ENCODE measurements around the gene TBCC.

Gene TBCC

DNA sequence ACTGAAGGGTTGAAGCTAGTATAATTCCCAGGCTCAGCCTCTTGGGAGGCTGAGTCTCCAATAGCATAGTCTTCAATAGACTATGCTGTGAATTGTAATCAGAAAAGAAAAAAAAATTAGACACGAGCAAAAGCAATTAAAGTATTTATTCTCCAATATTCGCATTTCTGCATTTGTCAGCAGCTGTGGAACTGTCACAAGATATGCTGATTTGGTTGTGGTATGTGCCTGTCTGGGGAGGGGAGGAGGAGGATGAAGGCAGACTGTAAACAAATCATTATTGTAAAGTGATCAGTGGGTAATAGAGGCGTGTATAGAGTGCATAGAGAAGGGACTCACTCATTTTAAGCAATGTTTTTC, 25.8 kb upstream of the TBCC start:
- FAIRE-seq = no peak

DNA sequence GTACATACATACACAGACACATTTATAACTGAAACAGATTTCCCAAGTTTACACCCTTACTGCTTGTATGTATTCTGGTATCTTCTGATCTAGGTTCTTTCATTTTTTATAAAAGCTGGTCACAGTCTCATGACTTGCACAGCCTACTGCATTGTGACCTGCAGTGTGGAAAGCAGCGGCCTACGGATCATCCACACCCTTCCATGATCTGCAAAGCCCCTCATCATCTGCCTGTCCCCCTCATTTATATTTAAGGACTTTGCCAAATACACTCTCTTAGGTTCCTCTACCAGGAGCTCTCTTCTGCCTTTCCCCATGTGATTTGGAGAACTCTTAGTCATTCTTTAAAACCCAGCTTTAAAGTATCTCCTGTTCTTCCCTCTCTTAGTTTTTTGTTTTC, 23.9 kb upstream of the TBCC start:
- FAIRE-seq (no peak), DNase-seq (ENCODE audit: low spot score) (no peak)

More for the DNA sequence above, 25.8 kb upstream of the TBCC start:
- no peak for DNase-seq (ENCODE audit: low spot score)

DNA sequence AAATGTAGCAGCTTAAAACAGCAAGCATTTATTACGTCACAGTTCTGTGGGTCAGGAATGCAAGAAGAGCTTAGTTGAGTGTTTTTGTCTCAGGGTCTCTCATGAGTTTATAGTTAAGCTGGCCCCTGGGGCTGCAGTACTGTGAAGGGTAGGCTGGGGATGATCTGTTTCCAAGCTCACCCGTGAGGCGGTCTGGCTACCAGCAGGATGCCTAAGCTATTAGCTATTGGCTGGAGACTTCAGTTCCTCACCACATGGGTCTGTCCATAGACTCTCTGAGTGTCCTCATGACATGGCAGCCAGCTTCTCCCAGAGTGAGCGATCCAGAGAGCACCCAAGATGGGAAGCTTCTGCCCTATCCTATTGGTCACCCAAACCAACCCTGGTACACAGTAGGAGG, 23.1 kb upstream of the TBCC start:
- no peak for FAIRE-seq

DNA sequence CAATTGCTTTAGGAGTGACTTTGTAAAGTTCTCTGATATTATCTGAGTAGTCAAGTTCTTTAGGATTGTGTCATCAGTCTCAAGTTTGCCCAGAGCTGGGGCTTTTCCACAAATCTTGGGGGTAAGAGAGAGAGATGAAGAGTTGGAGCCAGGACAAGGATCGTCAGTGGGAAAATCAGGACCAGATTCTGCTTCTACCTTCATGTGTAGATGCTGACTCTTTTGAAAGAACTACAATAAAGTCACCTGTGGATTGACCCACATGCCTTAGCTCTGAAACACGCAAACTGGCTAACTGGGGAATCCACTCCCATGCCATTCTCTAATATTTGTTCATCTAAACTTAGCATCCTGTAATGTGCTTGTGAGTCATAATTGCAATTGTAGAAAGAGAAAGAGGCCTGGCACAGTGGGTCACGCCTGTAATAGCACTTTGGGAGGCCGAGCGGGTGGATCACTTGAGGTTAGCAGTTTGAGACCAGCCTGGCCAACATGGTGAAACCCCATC, 20.3 kb upstream of the TBCC start:
- DNase-seq (ENCODE audit: low spot score) (peak; percentile 86), FAIRE-seq (peak; percentile 73)

More for the DNA sequence above, 23.1 kb upstream of the TBCC start:
- no peak for DNase-seq (ENCODE audit: low spot score)

DNA sequence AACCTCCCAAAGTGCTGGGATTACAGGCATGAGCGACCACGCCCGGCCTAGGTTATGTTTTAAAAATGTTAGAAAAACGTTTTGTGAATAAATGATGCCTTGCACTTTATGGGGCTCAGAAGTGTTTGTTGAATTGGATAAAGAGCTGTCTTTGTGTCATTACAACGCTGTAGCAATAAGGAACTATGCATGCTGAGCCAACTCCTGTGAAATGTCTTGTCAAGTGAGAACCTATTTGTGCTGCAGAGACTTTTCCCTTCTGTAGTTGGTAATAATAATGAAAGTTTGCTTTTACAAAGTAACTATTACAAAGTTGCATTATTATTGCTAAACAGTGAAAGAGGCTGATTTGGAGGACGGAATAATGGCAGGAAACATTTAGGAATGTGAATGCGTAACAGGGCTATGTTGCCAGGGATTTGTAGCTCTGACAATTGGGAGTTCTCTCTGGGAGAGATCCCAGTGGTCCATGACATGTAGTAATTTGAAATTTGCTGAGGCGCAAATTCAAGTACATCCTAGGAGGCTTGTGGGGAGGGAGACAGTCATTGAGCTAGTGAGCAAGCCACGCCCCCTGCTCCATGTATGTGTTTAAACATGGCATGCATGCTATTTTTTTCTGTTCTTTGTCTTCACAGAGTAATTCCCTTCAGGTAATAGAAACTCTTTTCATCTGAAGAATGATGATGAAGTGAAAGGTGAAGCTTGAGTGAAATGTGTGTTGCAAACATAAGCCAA, 19.2 kb upstream of the TBCC start:
- no peak for FAIRE-seq
- no peak for DNase-seq (ENCODE audit: low spot score)

DNA sequence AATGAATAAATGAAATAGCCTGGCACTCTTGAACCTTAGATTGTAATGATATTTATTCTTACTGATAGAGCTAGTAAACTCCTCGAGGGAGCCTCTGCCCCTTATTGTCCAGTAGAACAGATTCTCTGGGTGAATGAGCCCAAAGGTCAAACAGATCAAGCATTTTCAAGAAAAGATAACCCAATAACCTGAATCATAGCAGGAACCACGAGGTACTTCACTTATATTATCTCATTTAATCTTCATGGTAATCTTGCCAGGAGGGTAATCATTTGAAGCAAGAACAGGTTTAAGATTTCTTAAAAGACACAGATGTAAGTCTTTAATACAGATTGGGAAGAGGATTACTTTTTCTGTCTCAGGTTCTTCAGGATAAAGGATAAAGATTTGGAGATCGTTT, 17.0 kb upstream of the TBCC start:
- no peak for FAIRE-seq
- DNase-seq (ENCODE audit: low spot score) = no peak

DNA sequence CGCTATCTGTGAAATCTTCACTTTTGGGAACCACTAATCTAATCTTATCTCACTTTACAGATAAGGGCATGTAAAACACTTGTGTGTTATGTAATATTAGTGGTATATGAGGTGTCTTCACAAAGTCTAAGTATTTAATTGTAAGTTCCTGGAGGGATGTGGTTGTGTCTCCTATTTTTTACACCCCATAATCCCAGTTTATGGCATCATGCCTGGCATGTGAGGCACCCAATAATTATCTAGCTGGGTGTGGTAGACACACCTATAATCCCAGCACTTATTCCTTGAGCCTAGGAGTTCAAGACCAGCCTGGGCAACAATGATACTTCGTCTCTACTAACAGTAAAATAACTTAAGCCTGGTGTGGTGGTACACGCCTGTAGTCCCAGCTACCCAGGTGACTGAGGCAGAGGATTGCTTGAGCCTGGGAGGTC, 16.5 kb upstream of the TBCC start:
- DNase-seq (ENCODE audit: low spot score) (no peak), FAIRE-seq (no peak)

DNA sequence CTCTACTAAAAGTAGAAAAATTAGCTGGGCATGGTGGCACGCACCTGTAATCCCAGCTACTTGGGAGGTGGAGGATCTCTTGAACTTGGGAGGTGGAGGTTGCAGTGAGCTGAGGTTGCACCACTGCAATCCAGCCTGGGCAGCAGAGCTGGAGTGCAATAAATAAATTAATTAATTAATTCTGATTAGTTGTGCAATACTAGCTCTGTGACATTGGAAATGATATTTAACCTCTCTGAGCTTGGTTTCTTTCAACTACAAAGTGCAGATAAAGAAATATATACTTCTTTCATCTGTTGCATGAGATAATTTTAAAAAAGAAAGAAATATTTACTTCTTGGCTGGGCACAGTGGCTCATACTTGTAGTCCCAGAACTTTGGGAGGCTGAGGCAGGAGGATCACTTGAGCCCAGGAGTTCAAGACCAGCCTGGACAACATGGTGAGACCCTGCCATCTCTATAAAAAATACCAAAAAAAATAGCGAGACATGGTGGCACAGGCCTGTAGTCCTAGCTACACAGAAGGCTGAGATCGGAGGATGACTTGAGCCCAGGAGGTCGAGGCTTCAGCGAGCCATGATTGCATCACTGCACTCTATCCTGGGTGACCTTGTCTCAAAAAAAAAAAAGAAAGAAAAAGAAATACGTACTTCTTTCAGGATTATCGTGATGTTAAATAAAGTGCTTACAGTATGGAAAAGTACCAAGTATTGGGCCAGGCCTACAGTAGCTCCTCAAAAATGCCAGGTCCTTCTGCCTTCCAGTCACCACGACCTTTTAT, 15.6 kb upstream of the TBCC start:
- DNase-seq (ENCODE audit: low spot score) (no peak), FAIRE-seq (no peak)

DNA sequence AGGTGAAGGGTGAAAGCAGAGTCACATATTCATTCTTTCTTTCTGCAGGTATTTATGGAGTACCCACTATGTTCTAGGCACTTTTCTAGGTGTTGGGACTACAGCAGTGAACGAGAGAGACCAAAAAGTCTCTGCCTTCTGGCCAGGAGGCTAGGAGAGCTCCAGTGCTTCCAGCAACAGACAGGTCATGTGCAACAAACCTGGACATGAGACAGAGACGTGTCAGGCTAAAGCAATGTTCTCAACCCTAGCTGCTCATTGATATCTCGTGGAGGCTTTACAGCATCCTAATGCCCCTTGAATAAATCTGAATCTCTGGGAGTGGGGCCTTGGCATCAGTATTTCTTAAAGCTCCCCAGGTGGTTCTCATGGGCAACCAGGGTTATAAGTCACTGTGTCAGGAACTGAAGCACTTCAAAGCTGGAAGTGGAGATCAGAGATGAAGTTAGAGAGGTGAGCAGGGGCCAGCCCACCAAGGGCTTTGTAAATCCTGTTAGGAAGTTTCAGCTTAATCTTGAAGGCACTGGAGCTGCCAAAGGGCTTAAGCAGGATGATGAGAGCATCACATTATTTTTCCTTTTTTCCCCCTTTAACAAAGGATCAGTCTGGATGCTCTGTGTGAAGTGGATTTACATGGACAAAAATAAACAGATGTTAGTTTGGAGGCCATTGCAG, 13.0 kb upstream of the TBCC start:
- FAIRE-seq (no peak), DNase-seq (ENCODE audit: low spot score) (no peak)

DNA sequence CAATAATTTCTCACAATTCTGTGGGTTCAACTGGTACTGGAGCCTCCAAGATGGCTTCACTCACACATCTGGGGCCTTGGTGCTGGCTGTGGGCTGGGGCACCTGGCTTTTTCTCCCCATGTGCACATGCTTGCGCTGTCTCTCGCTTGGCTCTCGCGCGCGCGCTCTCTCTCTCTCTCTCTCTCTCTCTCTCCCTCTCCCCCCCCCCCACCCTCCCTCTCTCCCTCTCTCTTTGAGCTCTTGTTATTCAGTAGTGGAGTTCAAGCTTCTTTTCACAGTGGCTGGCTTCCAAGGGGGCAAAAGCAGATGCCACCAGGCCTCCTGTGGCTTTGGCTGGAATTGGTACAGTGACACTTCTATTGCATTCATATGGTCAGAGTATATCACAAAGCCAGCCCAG, 10.8 kb upstream of the TBCC start:
- FAIRE-seq = no peak

DNA sequence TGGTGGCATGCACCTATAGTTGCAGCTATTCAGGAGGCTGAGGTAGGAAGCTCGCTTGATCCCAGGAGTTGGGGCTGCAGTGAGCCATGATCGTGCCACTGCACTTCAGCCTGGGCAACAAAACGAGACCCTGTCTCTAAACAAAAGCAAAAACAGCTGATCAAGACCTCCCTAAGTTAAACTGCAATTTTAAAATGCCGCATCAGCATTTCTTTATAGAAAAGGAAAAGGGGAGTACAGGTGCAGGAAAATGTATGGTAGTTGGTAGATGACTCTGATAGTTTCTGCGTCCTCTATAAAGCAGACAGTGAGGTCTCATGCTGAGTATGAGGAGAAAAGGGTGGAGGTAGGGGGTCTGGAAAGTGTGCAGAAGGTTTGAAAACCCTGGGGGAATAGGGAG, 8.9 kb upstream of the TBCC start:
- FAIRE-seq = no peak
- no peak for DNase-seq (ENCODE audit: low spot score)

More for the DNA sequence above, 10.8 kb upstream of the TBCC start:
- no peak for DNase-seq (ENCODE audit: low spot score)

DNA sequence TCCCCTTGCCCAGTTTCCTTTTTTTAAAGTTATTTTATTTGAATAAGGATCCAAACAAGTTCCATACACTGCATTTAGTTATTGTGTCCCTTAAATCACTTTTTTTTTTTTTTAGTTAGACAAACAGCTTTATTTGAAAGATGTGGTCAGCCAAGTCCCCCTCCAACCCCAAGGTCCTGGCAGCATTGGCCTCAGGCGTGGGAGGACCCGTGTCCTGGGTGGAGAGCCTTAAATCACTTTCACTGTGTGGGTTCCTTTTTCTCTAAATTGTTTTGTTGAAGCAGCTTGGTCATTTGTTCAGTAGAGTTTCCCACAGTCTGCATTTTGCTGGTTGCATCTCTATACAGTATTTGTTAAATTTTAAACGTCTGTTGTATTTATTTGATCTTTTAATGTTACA, 5.2 kb upstream of the TBCC start:
- DNase-seq (ENCODE audit: low spot score) (no peak), FAIRE-seq (no peak)

DNA sequence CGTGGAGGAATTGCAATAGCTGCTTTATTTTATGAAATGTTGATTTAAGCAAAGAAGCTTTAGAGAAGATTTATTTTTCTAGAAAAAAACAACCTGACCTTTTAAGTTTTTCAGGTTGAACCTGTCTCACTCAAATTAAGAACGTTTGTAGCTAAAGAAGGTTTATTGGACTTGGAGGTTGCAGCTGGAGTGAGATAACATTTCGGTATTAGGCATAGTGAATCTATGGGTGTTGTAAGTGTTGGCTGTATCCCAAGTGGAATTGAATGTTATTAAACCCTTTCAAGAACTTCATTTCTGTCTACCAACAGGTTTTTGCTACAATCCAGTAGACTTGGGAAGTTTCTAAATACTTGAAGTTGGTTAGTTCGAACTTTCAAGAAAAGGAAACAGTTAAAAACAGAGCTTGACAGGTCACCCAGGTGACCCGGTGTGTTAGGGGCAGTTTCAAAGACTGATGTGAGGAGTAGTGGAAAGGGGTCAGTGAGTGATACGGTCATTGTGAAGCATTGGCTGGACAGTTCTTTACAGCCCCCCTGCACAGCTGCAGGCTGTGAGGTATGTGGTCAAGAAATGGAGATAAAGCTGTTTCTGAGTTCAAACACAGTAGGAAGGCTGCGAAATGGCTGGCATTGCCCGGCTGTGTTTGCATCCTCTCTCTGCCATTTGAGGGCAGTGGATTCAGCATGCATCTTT, 2.4 kb upstream of the TBCC start:
- DNase-seq (ENCODE audit: low spot score) (no peak), FAIRE-seq (no peak)

DNA sequence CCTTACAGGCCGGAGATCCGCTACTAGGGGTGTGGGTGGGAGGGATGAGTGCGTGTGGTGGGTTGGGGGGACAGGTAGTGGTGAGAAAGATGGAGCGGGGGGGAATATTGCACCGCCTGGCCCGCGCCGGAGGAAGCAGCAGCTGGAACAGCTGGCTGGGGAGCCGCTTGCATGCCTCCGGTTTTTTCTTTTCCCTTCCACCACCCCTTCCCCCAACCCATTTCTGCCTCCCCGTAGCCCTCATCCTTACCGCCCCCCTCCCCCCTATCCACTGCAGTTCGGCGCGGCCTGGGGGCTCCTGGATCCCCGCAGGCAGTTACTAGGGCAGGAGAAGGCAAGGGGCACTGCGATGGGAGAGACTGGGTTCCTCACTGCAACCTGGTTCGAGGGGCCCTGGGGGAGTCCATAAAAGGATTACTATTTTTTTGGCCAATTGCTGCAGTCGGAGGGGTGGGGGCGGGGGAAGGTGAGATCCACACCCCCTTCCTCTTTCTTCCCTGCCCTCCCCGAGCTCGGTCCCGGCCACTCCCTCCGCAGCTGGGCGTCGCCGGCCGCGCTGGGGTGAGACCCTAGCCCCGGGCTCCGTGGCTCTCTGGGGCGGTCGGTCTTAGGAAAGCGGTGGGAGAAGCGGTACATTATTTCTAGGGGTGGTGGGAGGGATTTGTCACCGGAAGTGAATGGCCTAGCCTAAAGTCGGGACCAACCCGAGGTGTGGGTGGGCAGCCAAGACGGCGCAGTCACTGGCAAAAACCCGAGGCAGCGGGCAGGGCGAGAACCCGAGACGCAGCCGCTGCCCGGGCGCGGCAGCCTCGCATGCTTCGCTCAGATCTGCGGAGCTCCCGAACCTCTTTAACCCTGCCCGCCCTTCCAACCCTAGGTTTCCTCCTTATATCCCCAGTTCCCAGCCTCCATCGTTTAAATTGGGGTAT, 824 bp upstream of the TBCC start:
- FAIRE-seq (no peak), DNase-seq (ENCODE audit: low spot score) (peak; percentile 66)

DNA sequence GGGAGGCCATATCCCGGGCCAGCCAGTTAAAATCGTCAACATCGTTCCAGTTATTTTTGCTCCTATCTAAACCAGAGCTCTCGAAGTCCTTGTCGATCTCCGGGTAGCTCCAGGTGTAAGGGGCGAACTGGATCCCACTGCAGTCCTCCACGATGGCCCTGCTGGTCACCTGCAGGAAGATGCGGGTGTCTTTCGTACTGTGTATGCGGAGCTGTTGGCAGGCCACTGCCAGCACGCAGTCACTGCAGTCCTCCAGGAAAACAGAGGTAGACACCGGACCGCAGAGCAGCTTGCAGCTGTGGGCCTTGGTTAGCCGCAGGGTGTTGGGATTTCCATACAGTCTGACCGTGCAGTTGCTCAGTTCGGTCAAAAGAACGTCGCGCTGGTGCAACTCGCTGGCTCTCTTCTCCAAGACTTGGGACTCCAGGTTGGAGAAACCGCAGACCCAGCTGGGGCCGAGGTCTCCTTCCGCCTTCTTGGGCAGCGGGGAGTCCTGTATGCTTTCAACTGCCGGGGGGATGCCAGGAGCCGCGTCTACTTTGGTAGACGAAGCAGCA, 742 bp downstream of the TBCC start:
- no peak for FAIRE-seq

DNA sequence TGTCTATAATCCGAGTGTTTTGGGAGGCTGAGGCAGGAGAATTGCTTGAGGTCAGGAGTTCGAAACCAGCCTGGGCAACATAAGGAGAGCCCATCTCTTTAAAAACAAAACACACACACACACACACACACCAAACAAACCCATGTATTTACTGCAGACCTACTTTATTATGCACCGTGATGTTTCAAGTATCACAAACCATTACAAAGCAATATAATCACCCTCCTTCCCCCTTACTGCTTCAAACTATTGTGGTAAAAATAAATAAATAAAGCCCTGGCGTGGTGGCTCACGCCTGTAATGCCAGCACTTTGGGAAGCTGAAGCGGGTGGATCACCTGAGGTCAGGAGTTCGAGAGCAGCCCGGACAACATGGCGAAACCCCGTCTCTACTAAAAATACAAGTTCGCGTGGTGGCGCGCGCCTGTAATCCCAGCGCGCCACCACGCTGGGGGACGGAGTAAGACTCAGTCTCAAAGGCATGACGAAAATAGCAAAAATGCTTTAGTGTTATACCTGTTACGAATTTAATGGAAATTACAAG, 1.5 kb downstream of the TBCC start:
- no peak for DNase-seq (ENCODE audit: low spot score)
- FAIRE-seq = no peak

More for the DNA sequence above, 742 bp downstream of the TBCC start:
- DNase-seq (ENCODE audit: low spot score) = no peak

DNA sequence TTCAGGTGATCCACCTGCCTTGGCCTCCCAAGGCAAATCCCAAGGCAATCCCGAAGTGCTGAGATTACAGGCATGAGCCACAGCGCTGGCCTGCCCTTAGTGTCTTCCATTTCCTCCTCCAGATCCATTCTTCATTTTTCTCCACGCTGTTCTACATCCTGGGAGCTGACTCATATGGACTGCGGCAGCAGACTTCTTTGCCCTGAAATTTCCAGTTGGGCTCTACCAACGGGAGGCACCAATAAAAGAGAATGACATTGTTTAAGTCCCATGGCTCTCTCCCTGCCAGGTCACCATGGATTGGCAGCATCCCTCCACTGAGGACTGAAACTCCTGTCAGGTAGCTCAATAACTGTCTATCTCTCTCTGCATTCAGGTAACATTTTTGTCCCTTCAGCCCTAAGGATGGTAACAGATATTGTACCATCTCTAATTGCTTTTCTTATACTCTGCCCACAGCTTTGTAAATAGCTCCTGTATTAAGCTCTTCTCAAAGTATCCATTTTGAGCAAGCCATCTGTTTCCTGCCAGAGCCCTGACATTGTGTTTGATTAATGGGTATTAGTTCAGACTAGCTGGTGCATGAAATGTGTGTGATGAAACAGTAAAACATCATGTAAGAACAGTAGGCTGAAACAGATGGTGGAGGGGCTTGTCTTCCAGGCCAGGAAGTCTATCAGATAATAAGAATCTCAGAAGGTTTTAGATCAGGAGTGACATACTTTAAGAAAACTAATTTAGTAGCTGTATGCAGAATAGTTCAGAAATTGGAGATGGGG, 3.6 kb downstream of the TBCC start:
- no peak for FAIRE-seq
- peak; percentile 51 for DNase-seq (ENCODE audit: low spot score)

DNA sequence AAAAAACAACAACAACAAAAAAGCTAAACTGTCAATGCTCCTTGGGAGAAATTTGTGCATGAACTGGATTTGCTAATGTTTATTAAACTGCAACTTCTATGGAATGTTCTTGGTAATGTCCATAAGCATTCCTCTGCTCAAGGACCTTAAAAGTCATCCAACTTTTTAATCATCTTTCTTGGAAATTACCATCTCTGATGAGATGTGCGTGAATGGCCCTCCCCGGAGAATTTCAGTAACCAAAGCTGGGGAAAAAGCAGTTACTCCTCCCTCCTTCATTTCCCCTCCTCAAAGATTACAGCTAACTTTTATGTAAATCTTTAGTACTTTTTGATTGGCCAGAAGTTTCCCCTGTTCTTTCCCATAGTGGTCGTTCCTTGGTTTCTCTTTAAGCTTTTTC, 5.2 kb downstream of the TBCC start:
- FAIRE-seq = no peak

DNA sequence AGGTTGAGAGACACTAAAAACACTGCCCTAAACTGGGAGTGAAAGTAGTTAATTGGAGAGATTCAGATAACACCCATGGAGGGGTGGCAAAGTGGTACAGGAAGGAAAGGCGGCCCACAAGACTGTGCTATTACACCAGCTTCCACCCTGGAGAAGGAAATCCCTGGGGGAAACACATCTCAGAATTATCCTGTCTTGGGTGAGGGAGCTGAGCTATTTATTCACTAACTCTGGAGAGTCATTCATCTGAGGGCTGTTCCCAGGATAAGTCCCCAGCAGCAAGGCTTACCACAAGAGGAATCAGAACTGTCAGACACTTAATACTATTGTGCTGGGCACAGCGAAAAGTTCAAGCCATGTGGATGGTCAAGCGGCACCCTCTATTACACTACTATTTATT, 9.9 kb downstream of the TBCC start:
- FAIRE-seq (peak; percentile 85), DNase-seq (ENCODE audit: low spot score) (peak; percentile 74)

More for the DNA sequence above, 5.2 kb downstream of the TBCC start:
- no peak for DNase-seq (ENCODE audit: low spot score)
